KMS-11 (cell line): ENCODE results near the gene DNAJC4.

Source experiments
- H2AFZ ChIP-seq: fragments of 200-600 bp; sonication (generic); 2 replicates; pipeline ENCODE4 v1.6.1; 2016; ENCODE audit warnings: antibody characterized with exemption, mixed run types, low read depth
- H3K27ac ChIP-seq: fragments of 200-600 bp; sonication (generic); 2 replicates; pipeline ENCODE4 v1.6.1; 2016; ENCODE audit warnings: mild to moderate bottlenecking, mixed run types
- H3K27me3 ChIP-seq: fragments of 200-600 bp; sonication (generic); 2 replicates; pipeline ENCODE4 v1.6.1; 2017; ENCODE audit warnings: mild to moderate bottlenecking, low read depth, mixed run types, moderate library complexity; ENCODE audit not compliant: insufficient read depth
- H3K36me3 ChIP-seq: fragments of 200-600 bp; sonication (generic); 2 replicates; pipeline ENCODE4 v1.6.1; 2017; ENCODE audit warnings: mild to moderate bottlenecking, mixed run types; ENCODE audit not compliant: insufficient read depth
- H3K4me1 ChIP-seq: fragments of 200-600 bp; sonication (generic); 2 replicates; pipeline ENCODE4 v1.6.1; 2016; ENCODE audit warnings: mild to moderate bottlenecking, low read depth, mixed run types; ENCODE audit not compliant: poor library complexity, severe bottlenecking
- H3K4me2 ChIP-seq: fragments of 200-600 bp; sonication (generic); 2 replicates; pipeline ENCODE4 v1.7.0; 2016; ENCODE audit warnings: mild to moderate bottlenecking, mixed run types
- H3K4me3 ChIP-seq: fragments of 200-600 bp; sonication (generic); IDR thresholded peaks from 2 replicates; pipeline ENCODE4 v1.6.1; 2017; ENCODE audit warnings: low read depth, low read length, mixed read lengths; ENCODE audit not compliant: insufficient read depth
- H3K79me2 ChIP-seq: fragments of 200-600 bp; sonication (generic); 2 replicates; pipeline ENCODE4 v1.6.1; 2016; ENCODE audit warnings: low read depth, mixed run types; ENCODE audit not compliant: insufficient read depth
- H3K9ac ChIP-seq: fragments of 200-600 bp; sonication (generic); 2 replicates; pipeline ENCODE4 v1.6.1; 2016; ENCODE audit warnings: mild to moderate bottlenecking, mixed run types
- H4K20me1 ChIP-seq: fragments of 200-600 bp; sonication (generic); 2 replicates; pipeline ENCODE4 v1.6.1; 2016; ENCODE audit warnings: mild to moderate bottlenecking, mixed run types; ENCODE audit not compliant: insufficient read depth
- TF ChIP-seq, protein P1 (sequence below): fragments of 200-600 bp; sonication (generic); conservative IDR thresholded peaks from 2 replicates; pipeline ENCODE4 v1.6.1; 2017; ENCODE audit warnings: low read depth, mild to moderate bottlenecking, antibody characterized with exemption, low read length, moderate library complexity, mixed read lengths

The DNAJC4 gene

DNA sequence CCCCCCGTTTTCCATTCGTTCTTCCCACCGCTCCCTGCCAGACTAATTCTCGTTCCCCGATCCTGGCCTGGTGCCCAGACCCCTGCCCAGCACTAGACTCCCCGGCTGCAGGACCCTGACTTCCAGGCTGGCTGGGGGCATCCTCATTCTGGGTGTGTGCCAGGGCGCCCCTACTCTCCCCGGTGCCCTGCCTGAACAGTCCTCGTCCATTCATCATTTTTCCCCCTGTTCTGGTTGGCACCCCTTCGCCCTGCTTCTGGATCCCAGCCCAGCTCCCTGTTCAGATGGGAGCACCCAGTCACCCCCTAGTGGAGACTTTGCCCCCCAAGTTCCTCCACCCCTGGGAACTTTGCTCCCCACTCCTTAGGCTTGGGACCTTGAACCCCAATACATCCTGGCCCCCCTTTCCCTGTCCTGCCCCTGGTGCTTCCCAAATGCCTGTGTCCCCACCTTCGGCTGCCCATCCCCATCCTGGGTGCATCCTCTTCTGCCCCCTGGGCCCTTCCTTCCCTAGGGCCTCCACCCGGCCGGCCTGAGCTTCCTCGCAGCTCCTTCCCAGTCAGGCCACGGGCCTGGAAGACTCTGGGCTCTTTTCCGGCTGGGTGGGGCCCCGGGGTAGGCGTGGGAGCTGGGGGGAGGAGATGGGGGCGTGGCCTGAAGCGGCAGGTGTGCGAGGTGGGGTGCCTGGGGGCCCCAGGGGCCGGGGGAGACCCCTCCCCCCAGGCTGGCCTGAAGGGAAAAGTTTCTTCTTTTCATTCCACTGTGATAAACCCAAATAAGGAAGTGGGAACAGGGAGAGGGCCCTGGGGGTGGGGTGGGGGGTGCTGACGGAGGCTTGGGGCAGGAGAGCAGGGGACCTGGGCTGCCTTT, 21.9 kb downstream of the DNAJC4 start:
- Histone ChIP-seq H3K27me3 (no peaks in the 10 kb centered on the region), H3K79me2 (no peaks in the 10 kb centered on the region), H3K9ac (peak overlapping the region; percentile 35; the same call in 1 of the 2 replicates), H4K20me1 (no peaks in the 10 kb centered on the region), H3K4me1 (peaks cover 6% of the 10 kb centered on the region), H3K27ac (no peak overlapping the region), H3K4me2 (peak overlapping the region; percentile 72), H3K4me3 (no peak overlapping the region), H3K36me3 (no peaks in the 10 kb centered on the region), H2AFZ (peak overlapping the region; percentile 85; the same call in 1 of the 2 replicates)
- TF ChIP-seq, protein P1, sequence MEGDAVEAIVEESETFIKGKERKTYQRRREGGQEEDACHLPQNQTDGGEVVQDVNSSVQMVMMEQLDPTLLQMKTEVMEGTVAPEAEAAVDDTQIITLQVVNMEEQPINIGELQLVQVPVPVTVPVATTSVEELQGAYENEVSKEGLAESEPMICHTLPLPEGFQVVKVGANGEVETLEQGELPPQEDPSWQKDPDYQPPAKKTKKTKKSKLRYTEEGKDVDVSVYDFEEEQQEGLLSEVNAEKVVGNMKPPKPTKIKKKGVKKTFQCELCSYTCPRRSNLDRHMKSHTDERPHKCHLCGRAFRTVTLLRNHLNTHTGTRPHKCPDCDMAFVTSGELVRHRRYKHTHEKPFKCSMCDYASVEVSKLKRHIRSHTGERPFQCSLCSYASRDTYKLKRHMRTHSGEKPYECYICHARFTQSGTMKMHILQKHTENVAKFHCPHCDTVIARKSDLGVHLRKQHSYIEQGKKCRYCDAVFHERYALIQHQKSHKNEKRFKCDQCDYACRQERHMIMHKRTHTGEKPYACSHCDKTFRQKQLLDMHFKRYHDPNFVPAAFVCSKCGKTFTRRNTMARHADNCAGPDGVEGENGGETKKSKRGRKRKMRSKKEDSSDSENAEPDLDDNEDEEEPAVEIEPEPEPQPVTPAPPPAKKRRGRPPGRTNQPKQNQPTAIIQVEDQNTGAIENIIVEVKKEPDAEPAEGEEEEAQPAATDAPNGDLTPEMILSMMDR = peak; percentile 49

DNA sequence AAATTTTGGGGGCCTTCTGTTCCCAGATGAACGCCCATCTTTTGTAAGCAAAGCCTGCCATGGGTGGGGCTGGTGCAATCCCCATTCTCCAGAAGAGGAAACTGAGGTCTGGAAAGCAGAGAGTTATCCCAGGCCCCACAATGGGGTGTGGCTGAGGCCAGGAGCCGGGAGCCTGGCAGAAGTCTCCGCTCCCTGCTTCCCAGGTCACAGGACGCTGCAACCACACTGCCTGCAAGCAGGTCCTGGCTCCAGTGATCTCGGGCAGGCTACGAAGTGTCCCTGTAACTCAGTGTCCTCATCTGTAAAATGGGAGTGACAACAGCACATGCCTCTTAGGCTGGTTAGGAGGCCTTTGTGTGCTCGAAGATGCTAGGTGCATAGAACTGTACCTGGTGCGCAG, 22.7 kb downstream of the DNAJC4 start:
- no peak overlapping the region for H3K9ac ChIP-seq
- H3K4me3 ChIP-seq = no peak overlapping the region
- H3K36me3 ChIP-seq = no peaks in the 10 kb centered on the region
- TF ChIP-seq, protein P1 = no peak
- H3K27ac ChIP-seq = no peak overlapping the region
- no peaks in the 10 kb centered on the region for H3K79me2 ChIP-seq
- peaks cover 6% of the 10 kb centered on the region for H3K4me1 ChIP-seq
- H3K4me2 ChIP-seq = no peak overlapping the region
- H4K20me1 ChIP-seq = no peaks in the 10 kb centered on the region
- no peak overlapping the region for H2AFZ ChIP-seq
- no peaks in the 10 kb centered on the region for H3K27me3 ChIP-seq

DNA sequence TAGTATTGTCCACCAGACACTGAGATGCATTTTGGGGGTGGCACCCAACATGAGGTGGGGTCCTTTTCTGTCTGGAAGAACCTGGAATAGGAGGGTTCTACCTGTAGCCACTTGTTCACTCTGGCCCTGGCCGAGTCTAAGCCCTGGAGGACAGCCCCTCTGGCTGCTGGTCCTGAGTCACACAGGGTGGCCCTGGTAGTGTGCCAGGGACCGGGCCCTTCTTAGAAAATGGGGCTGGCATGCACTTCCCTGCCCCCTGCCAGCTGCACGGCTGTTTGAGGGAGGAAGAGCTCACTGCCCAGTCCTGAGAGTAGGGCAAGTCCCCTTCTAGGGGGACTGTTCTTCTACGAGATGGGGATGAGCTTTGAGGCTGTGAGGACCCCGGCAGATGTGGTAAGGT, 23.1 kb downstream of the DNAJC4 start:
- H3K9ac ChIP-seq = no peak overlapping the region
- TF ChIP-seq, protein P1 = no peak
- no peak overlapping the region for H3K4me2 ChIP-seq
- H3K79me2 ChIP-seq = no peaks in the 10 kb centered on the region
- H3K4me1 ChIP-seq = peaks cover 6% of the 10 kb centered on the region
- no peak overlapping the region for H3K27ac ChIP-seq
- H3K36me3 ChIP-seq = no peaks in the 10 kb centered on the region
- no peaks in the 10 kb centered on the region for H4K20me1 ChIP-seq
- H2AFZ ChIP-seq = no peak overlapping the region
- no peaks in the 10 kb centered on the region for H3K27me3 ChIP-seq
- no peak overlapping the region for H3K4me3 ChIP-seq

DNA sequence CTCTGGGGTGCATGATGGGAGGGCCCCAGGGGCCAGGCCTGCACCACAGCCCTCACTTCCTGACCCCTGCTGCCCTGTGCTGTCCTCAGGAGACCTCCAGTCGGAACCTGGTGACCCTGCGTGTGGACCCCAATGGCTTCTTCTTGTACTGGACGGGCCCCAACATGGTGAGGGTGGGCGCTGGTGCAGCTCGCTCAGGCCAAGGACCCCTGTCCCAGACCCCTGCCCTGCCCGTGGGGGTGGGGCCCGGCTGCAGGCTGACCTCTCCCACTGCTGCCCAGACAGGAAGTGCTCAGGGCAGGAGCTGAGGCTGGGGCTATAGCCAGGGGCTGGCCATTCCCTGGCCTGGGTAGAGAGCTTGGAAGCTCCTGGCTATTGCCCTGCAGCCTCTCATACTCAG, 24.0 kb downstream of the DNAJC4 start:
- TF ChIP-seq, protein P1 = no peak
- no peaks in the 10 kb centered on the region for H3K36me3 ChIP-seq
- H2AFZ ChIP-seq = no peak overlapping the region

More for the DNA sequence above, 24.0 kb downstream of the DNAJC4 start:
- Histone ChIP-seq H3K4me2 (no peak overlapping the region), H4K20me1 (no peaks in the 10 kb centered on the region), H3K9ac (no peak overlapping the region), H3K79me2 (no peaks in the 10 kb centered on the region), H3K4me1 (peaks cover 6% of the 10 kb centered on the region), H3K4me3 (no peak overlapping the region), H3K27me3 (no peaks in the 10 kb centered on the region), H3K27ac (no peak overlapping the region)
